H1 (cell line): ENCODE results near the gene CRCP. TPM values are rescaled to one million over a fixed set of nuclear protein-coding genes. Genes with fewer than 3 reads are reported as not detected.
"Not testable (repeated sequence)": the region's sequence is repeated elsewhere in the genome, so short reads cannot be mapped to it uniquely, and the experiment has no call there.

Source experiments
- CTCF ChIA-PET: fragments of 300-600 bp; sonication (Branson Sonifier 250); formaldehyde crosslinking; loops from one replicate; lab custom pipeline; 2021; ENCODE audit not compliant: partially characterized antibody; lab: Charles Lee
- POLR2A ChIA-PET: fragments of 300-600 bp; sonication (Branson Sonifier 250); formaldehyde crosslinking; loops from one replicate; lab custom pipeline; 2021; ENCODE audit warnings: inconsistent platforms; ENCODE audit not compliant: partially characterized antibody; lab: Charles Lee
- DNase-seq, 2 experiments: peaks; one replicate each; pipeline versions ENCODE4 v3.0.0 to v3.0.0-alpha.2; 2010 to 2022; ENCODE audit warnings: low spot score in 2 of 2, low read depth in 1 of 2, mixed read lengths in 1 of 2
- FAIRE-seq: peaks from 2 replicates; lab custom pipeline; 2011; peaks lifted over from hg19 to GRCh38; lab: Jason Lieb, UNC
- H2AFZ ChIP-seq: 2 replicates; pipeline ENCODE4 v1.8.1; 2012; ENCODE audit warnings: low read length, inconsistent platforms
- H2AK5ac ChIP-seq: 2 replicates; pipeline ENCODE4 v1.6.1; 2013; ENCODE audit warnings: low read depth, low read length
- H2BK120ac ChIP-seq: replicated peaks from 2 replicates; pipeline ENCODE3; 2013; ENCODE audit warnings: low read depth, low read length, inconsistent platforms
- H2BK12ac ChIP-seq: 2 replicates; pipeline ENCODE4 v1.6.1; 2013; ENCODE audit warnings: low read depth, low read length
- H2BK15ac ChIP-seq: 2 replicates; pipeline ENCODE4 v1.6.1; 2013; ENCODE audit warnings: low read length
- H2BK20ac ChIP-seq: 2 replicates; pipeline ENCODE4 v1.6.1; 2013; ENCODE audit warnings: low read length
- H2BK5ac ChIP-seq: 2 replicates; pipeline ENCODE4 v1.6.1; 2013; ENCODE audit warnings: low read depth, low read length
- H3K14ac ChIP-seq: 2 replicates; pipeline ENCODE4 v1.6.1; 2013; ENCODE audit warnings: inconsistent platforms; ENCODE audit not compliant: insufficient read length
- H3K18ac ChIP-seq: 2 replicates; pipeline ENCODE4 v1.6.1; 2013; ENCODE audit warnings: low read length; ENCODE audit errors: extremely low read depth
- H3K23ac ChIP-seq: 2 replicates; pipeline ENCODE4 v1.6.1; 2013; ENCODE audit warnings: inconsistent platforms; ENCODE audit not compliant: insufficient read length
- H3K23me2 ChIP-seq: 2 replicates; pipeline ENCODE4 v1.6.1; 2013; ENCODE audit warnings: low read depth, low read length
- H3K27ac ChIP-seq: 2 replicates; pipeline ENCODE4 v1.6.1; 2011; ENCODE audit warnings: low read depth, low read length, inconsistent platforms
- H3K27me3 ChIP-seq, 4 experiments: replicated peaks in 1 of 4; 1 replicate in 1 of 4; 2 replicates in 3 of 4; pipeline versions ENCODE4 v1.6.1 to v1.8.1; 2011 to 2013; ENCODE audit warnings: low read length in 3 of 4, mild to moderate bottlenecking in 3 of 4, inconsistent platforms in 2 of 4, mixed read lengths in 2 of 4, moderate library complexity in 1 of 4; ENCODE audit not compliant: control insufficient read depth in 3 of 4, insufficient read depth in 3 of 4; ENCODE audit errors: extremely low read depth in 1 of 4
- H3K36me3 ChIP-seq, 4 experiments: 2 replicates each; pipeline versions ENCODE4 v1.6.1 to v1.8.1; 2011 to 2013; ENCODE audit warnings: mild to moderate bottlenecking in 4 of 4, low read length in 3 of 4, moderate library complexity in 2 of 4, control low read depth in 1 of 4, inconsistent platforms in 1 of 4; ENCODE audit not compliant: insufficient read depth in 4 of 4, control insufficient read depth in 2 of 4
- H3K4ac ChIP-seq: replicated peaks from 2 replicates; pipeline ENCODE3; 2013; ENCODE audit warnings: low read length, low read depth, mixed read lengths, inconsistent platforms; ENCODE audit not compliant: insufficient read length
- H3K4me1 ChIP-seq, 4 experiments: replicated peaks in 1 of 4; 1 replicate in 1 of 4; 2 replicates in 3 of 4; pipeline versions ENCODE4 v1.6.1 to v1.8.1; 2011 to 2013; ENCODE audit warnings: low read length in 3 of 4, inconsistent platforms in 2 of 4, mixed read lengths in 1 of 4; ENCODE audit not compliant: insufficient read depth in 4 of 4, control insufficient read depth in 3 of 4
- H3K4me2 ChIP-seq, 2 experiments: 2 replicates each; pipeline versions ENCODE4 v1.6.1 to v1.8.1; 2011 to 2013; ENCODE audit warnings: low read depth in 2 of 2, low read length in 2 of 2, control low read depth in 1 of 2, inconsistent platforms in 1 of 2, mild to moderate bottlenecking in 1 of 2; ENCODE audit not compliant: insufficient read depth in 1 of 2
- H3K4me3 ChIP-seq, 4 experiments: fragments of 200-600, 300-600 bp in 1 of 4; sonication (generic), shearing (Covaris generic), sonication (Bioruptor Twin) in 1 of 4; 2 replicates each; pipeline versions ENCODE4 v1.5.1 to v1.8.1; 2011 to 2016; ENCODE audit warnings: low read length in 4 of 4, low read depth in 3 of 4, control low read depth in 2 of 4, inconsistent platforms in 2 of 4, mild to moderate bottlenecking in 2 of 4, mixed read lengths in 1 of 4, moderate library complexity in 1 of 4; ENCODE audit not compliant: insufficient read depth in 2 of 4; ENCODE audit errors: extremely low read depth in 1 of 4
- H3K56ac ChIP-seq: replicated peaks from 2 replicates; pipeline ENCODE3; 2013; ENCODE audit warnings: low read depth, mild to moderate bottlenecking, mixed read lengths, low read length, inconsistent platforms; ENCODE audit not compliant: insufficient read length
- H3K79me1 ChIP-seq: 2 replicates; pipeline ENCODE4 v1.6.1; 2013; ENCODE audit warnings: low read depth, low read length, control low read depth
- H3K79me2 ChIP-seq, 2 experiments: 2 replicates each; pipeline versions ENCODE4 v1.6.1 to v1.8.1; 2012 to 2013; ENCODE audit warnings: low read length in 2 of 2, mild to moderate bottlenecking in 2 of 2, inconsistent platforms in 1 of 2; ENCODE audit not compliant: insufficient read depth in 2 of 2, control insufficient read depth in 1 of 2
- H3K9ac ChIP-seq, 4 experiments: replicated peaks in 1 of 4; 1 replicate in 1 of 4; 2 replicates in 3 of 4; pipeline versions ENCODE4 v1.6.1 to v1.8.1; 2011 to 2013; ENCODE audit warnings: low read depth in 3 of 4, low read length in 3 of 4, control low read depth in 2 of 4, mild to moderate bottlenecking in 2 of 4, moderate library complexity in 2 of 4, inconsistent platforms in 1 of 4; ENCODE audit errors: extremely low read depth in 1 of 4
- H3K9me3 ChIP-seq, 2 experiments: 2 replicates each; pipeline versions ENCODE4 v1.6.1 to v1.8.1; 2012 to 2013; ENCODE audit warnings: mild to moderate bottlenecking in 2 of 2, moderate library complexity in 2 of 2, control low read depth in 1 of 2, inconsistent platforms in 1 of 2, low read depth in 1 of 2, low read length in 1 of 2, mixed read lengths in 1 of 2; ENCODE audit not compliant: insufficient read depth in 2 of 2
- H4K20me1 ChIP-seq, 2 experiments: replicated peaks in 1 of 2; 2 replicates each; pipeline versions ENCODE3 to v1.8.1; 2011 to 2013; ENCODE audit warnings: inconsistent platforms in 2 of 2, low read length in 2 of 2, mild to moderate bottlenecking in 1 of 2; ENCODE audit not compliant: insufficient read depth in 2 of 2, control insufficient read depth in 1 of 2
- H4K5ac ChIP-seq: 2 replicates; pipeline ENCODE4 v1.6.1; 2013; ENCODE audit warnings: low read length, low read depth, mixed read lengths, inconsistent platforms; ENCODE audit not compliant: insufficient read length
- H4K8ac ChIP-seq: 2 replicates; pipeline ENCODE4 v1.8.0; 2013; ENCODE audit warnings: mild to moderate bottlenecking, moderate library complexity, low read length, inconsistent platforms; ENCODE audit not compliant: insufficient read depth; ENCODE audit errors: extremely low read depth
- H4K91ac ChIP-seq: replicated peaks from 2 replicates; pipeline ENCODE3; 2013; ENCODE audit warnings: low read length, mixed read lengths, inconsistent platforms; ENCODE audit not compliant: insufficient read length
- WGBS, 2 experiments: shearing (Covaris generic) in 1 of 2; methylation state at CpG; one replicate each; pipeline versions ENCODE4 v1.1.6 to v1.1.7; 2013 to 2015; ENCODE audit warnings: low lambda C conversion rate in 2 of 2, mixed read lengths in 2 of 2, inconsistent platforms in 1 of 2, low coverage in 1 of 2, missing lambda C conversion rate in 1 of 2; ENCODE audit not compliant: insufficient replicate concordance in 2 of 2, insufficient coverage in 1 of 2, insufficient read length in 1 of 2; ENCODE audit errors: extremely low coverage in 1 of 2, missing lambda C conversion rate in 1 of 2; 5-methylcytosine and 5-hydroxymethylcytosine counted together
- polyA plus RNA-seq, 7 experiments: library from polyadenylated mRNA; depleted of rRNA in 3 of 7; stranded (reverse) in 5 of 7; unstranded in 2 of 7; fragments of >200 nt in 5 of 7; fragments of 200-250 nt in 2 of 7; gene quantifications; 1 replicate in 5 of 7; 2 replicates in 1 of 7; 4 replicates in 1 of 7; pipeline versions ENCODE4 v1.2.1 to v1.2.3, GENCODE V29; 2011 to 2013; ENCODE audit warnings: missing spikeins in 2 of 7, mixed read lengths in 2 of 7
- total RNA-seq: library from RNA; stranded (reverse); fragmentation: NEBNext Ultra II Directional; extraction: Animal tissue kit (Norgen Biotek cat#: 25700); gene quantifications from 2 replicates; pipeline ENCODE4 v1.2.1, GENCODE V29; 2021

Gene CRCP
- total and polyA plus RNA-seq, 2 of the 8 experiments (the other 6 are each of a cell fraction or from before 2014, with no cell fraction given): 15.0 to 29.3 TPM

- POLR2A ChIA-PET, H3K4me1 ChIP-seq, CTCF ChIA-PET, H4K5ac ChIP-seq, H3K18ac ChIP-seq, H3K23me2 ChIP-seq, H3K36me3 ChIP-seq, H3K4ac ChIP-seq, DNase-seq, H2BK120ac ChIP-seq, H3K4me2 ChIP-seq, H3K14ac ChIP-seq, H2BK20ac ChIP-seq, H3K79me1 ChIP-seq, H3K9ac ChIP-seq, H3K4me3 ChIP-seq, H3K23ac ChIP-seq, H3K9me3 ChIP-seq, H4K20me1 ChIP-seq, H2AFZ ChIP-seq, H3K79me2 ChIP-seq, H2BK5ac ChIP-seq, H4K8ac ChIP-seq, H2AK5ac ChIP-seq, H2BK12ac ChIP-seq, H3K27ac ChIP-seq, H2BK15ac ChIP-seq, FAIRE-seq, H4K91ac ChIP-seq, H3K27me3 ChIP-seq, H3K56ac ChIP-seq: not testable (repeated sequence)
- WGBS, 2 experiments: 93% methylated on average over 5 of the region's 5 CpGs; no CpG with 5 or more reads in 1 of the 2 experiments
Observed at GRCh38 chr7:66108410-66108809, 6.2 kb upstream of the CRCP start.
